Erythroblast (primary cell): ENCODE measurements around the gene HNRNPK.

Experiments used
- GATA1 ChIP-seq: IDR thresholded peaks from 2 replicates; pipeline ENCODE4 v1.6.1; 2011; ENCODE audit warnings: low read depth, mild to moderate bottlenecking, control low read depth, low read length, moderate library complexity
- POLR2A ChIP-seq: IDR thresholded peaks from 2 replicates; pipeline ENCODE4 v1.6.1; 2011; ENCODE audit warnings: mild to moderate bottlenecking, low read length

GRCh38 chr9:83972286-83972685, 7.7 kb downstream of the HNRNPK start:
- no peak for TF ChIP-seq POLR2A
- no peak for TF ChIP-seq GATA1
